GM10266 (cell line): ENCODE results near the gene ADAMTS2.

Experiments used
- DNase-seq: peaks from one replicate; pipeline ENCODE4 v3.0.0; 2012; ENCODE audit errors: extremely low spot score
- CTCF ChIP-seq: IDR thresholded peaks from 2 replicates; pipeline ENCODE4 v1.5.1; 2012; ENCODE audit warnings: mild to moderate bottlenecking, low read depth; ENCODE audit not compliant: control insufficient read depth, insufficient read depth; ENCODE audit errors: missing control alignments

Gene ADAMTS2

GRCh38 chr5:179181988-179182387 is 163.3 kb downstream of the ADAMTS2 start:
- TF ChIP-seq CTCF: no peak
- no peak for DNase-seq

- DNase-seq: no peak
- no peak for TF ChIP-seq CTCF
Observed at GRCh38 chr5:179180921-179181645, 164.2 kb downstream of the ADAMTS2 start.

- TF ChIP-seq CTCF: no peak
- DNase-seq: no peak
Observed at GRCh38 chr5:179180061-179180610, 165.1 kb downstream of the ADAMTS2 start.

- no peak for TF ChIP-seq CTCF
Observed at GRCh38 chr5:179177711-179178575, 167.3 kb downstream of the ADAMTS2 start.

GRCh38 chr5:179176571-179177230 is 168.6 kb downstream of the ADAMTS2 start:
- no peak for DNase-seq
- TF ChIP-seq CTCF: no peak

More at GRCh38 chr5:179177711-179178575, 167.3 kb downstream of the ADAMTS2 start:
- DNase-seq: no peak

GRCh38 chr5:179176166-179176565 is 169.1 kb downstream of the ADAMTS2 start:
- no peak for TF ChIP-seq CTCF
- no peak for DNase-seq
